ENCODE results near the gene OR8D2. TPM values are rescaled to one million over a fixed set of nuclear protein-coding genes. Genes with fewer than 3 reads are reported as not detected.

The OR8D2 gene
- total RNA-seq, 4 donors from 2014 or later: not detected

DNA sequence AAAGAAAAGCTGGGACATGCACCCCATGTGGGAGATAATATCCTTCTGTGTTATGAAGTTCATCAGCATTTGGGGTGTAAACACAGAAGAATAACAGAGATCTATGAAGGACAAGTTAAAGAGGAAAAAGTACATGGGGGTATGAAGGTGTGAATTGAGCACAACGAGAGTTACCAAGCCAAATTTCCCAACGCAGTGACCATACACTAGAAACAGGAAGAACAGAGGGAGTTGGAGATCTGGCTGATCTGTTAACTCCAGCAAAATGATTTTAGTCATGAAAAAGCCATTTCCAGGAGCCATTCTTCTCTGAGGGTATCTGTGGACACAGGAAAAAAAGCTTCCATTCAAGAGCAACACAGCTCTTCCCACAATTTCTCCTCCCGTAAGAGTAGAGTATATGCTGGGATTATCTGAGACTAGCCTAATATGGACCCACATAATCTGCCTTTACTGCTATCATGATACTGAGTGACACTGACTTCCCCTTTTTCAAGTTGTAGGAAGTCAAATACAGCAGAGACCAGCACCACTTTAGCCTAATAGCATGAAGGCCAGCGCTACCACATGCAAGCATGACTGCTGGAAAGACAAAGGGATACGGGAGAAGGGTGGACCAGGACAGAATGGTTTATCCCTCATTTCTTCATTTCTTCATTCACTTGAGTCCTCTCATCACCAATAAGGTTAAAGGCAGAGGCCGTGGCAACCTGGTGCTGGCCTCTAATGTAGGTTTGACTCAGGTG lies 19.6 kb upstream of the OR8D2 start:
- Histone ChIP-seq H3K4me1 (no peaks in the 10 kb centered on the region), H3K4me3 (no peak overlapping the region), H3K27ac (no peak overlapping the region), H3K36me3 (no peaks in the 10 kb centered on the region), H3K9me3 (no peaks in the 10 kb centered on the region), H3K27me3 (no peaks in the 10 kb centered on the region)
- no peak for DNase-seq (ENCODE audit: low spot score in 2 of 2)
- 81% methylated on average over 6 of the region's 6 CpGs for WGBS
- TF ChIP-seq POLR2A (IDR thresholded peaks at IDR 0.05): no peak
- no peak for TF ChIP-seq POLR2AphosphoS5 (IDR thresholded peaks at IDR 0.05)

DNA sequence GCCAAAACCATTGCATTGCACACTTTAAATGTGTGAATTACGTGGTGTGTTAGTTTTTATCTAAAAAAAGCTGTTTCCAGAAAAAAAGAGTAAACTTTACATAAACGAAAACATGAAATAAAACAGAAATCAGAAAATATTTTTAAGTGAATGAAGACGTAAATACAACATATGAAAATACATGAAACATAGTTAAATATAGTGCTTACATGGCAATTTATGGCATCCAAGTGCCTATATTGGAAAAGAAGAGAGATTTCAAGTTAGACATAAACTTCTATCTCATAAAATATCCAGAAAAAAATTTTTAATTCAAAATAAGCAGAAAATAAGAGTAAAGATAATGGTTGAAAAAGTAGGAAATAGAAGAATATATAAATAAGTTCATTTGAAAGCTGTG lies 11.9 kb upstream of the OR8D2 start:
- TF ChIP-seq, protein P1, sequence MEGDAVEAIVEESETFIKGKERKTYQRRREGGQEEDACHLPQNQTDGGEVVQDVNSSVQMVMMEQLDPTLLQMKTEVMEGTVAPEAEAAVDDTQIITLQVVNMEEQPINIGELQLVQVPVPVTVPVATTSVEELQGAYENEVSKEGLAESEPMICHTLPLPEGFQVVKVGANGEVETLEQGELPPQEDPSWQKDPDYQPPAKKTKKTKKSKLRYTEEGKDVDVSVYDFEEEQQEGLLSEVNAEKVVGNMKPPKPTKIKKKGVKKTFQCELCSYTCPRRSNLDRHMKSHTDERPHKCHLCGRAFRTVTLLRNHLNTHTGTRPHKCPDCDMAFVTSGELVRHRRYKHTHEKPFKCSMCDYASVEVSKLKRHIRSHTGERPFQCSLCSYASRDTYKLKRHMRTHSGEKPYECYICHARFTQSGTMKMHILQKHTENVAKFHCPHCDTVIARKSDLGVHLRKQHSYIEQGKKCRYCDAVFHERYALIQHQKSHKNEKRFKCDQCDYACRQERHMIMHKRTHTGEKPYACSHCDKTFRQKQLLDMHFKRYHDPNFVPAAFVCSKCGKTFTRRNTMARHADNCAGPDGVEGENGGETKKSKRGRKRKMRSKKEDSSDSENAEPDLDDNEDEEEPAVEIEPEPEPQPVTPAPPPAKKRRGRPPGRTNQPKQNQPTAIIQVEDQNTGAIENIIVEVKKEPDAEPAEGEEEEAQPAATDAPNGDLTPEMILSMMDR (IDR thresholded peaks at IDR 0.05): no peak
- TF ChIP-seq POLR2A (IDR thresholded peaks at IDR 0.05): no peak
- TF ChIP-seq EP300 (IDR thresholded peaks at IDR 0.05): no peak
- H3K4me1 ChIP-seq: no peaks in the 10 kb centered on the region
- no peak for DNase-seq (ENCODE audit: low spot score in 2 of 2)
- no peaks in the 10 kb centered on the region for H3K36me3 ChIP-seq
- no peak overlapping the region for H3K27ac ChIP-seq
- H3K9me3 ChIP-seq: no peaks in the 10 kb centered on the region
- no peaks in the 10 kb centered on the region for H3K27me3 ChIP-seq
- H3K4me3 ChIP-seq: no peak overlapping the region
- WGBS: 75% methylated on average over 3 of the region's 3 CpGs

DNA sequence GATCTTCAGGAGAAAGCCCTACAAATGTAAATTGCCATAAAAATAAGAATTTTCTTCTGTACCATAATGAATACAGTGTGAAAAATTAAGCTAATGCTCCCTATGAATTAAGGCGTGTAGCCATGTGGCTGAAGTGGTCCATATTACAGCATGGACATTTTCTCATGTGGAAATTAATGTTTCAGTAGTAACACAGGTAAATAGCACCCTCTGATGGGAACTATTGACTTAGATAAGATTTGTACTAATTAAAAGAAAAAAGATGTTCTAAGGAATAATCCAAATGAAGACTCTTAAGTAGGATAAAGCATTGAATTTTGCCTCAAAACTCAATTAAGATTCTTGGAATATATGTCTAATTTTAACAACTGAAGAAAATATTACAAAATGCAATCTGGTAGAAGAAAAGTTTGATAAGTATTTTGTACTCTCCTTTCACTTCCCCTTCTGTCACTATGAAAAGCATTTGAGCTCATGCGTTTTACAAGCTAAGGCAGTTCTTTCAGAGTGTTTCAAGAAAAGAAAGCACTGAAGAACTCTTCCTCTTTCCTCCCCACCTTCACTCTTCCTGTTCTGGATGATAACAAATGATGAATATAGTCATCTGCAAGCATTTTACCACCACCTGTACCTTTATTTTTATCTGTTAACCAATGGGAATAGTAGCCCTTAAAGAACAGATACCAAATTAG lies 9.9 kb upstream of the OR8D2 start:
- no peak for TF ChIP-seq EP300 (IDR thresholded peaks at IDR 0.05)
- no peak for TF ChIP-seq POLR2AphosphoS5 (IDR thresholded peaks at IDR 0.05)
- TF ChIP-seq, protein P1 (IDR thresholded peaks at IDR 0.05): peak in 1 of 2 donors; percentile 0
- TF ChIP-seq POLR2A (IDR thresholded peaks at IDR 0.05): no peak
- no peak for DNase-seq (ENCODE audit: low spot score in 2 of 2)
- WGBS: 50% methylated on average over 2 of the region's 2 CpGs
- no peaks in the 10 kb centered on the region for H3K4me1 ChIP-seq
- no peak overlapping the region for H3K4me3 ChIP-seq
- no peak overlapping the region for H3K27ac ChIP-seq
- H3K27me3 ChIP-seq: no peaks in the 10 kb centered on the region
- H3K36me3 ChIP-seq: no peaks in the 10 kb centered on the region
- no peaks in the 10 kb centered on the region for H3K9me3 ChIP-seq

DNA sequence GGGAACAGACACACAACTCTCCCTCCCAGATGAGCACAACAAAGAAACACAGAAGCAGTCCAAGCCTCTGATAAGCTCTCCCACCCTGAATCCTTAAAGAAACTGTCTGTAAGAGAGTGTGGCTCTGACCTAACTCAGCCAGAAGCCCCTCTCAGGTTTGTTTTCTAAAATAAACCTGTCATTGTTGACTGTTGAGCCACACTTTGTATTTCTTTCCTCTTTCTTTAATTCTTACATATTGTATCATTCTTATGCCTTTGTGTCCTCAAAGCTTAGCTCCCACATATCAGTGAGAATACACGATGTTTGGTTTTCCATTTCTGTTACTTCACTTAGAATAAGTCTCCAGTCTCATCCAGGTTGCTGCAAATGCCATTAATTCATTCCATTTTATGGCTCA lies 7.8 kb upstream of the OR8D2 start:
- DNase-seq (ENCODE audit: low spot score in 2 of 2): no peak
- Histone ChIP-seq H3K9me3 (no peaks in the 10 kb centered on the region), H3K27ac (no peak overlapping the region), H3K4me3 (no peak overlapping the region), H3K36me3 (no peaks in the 10 kb centered on the region), H3K4me1 (no peaks in the 10 kb centered on the region), H3K27me3 (no peaks in the 10 kb centered on the region)
- WGBS: 97% methylated on average over 1 of the region's 1 CpG
- TF ChIP-seq POLR2AphosphoS5 (IDR thresholded peaks at IDR 0.05): no peak

DNA sequence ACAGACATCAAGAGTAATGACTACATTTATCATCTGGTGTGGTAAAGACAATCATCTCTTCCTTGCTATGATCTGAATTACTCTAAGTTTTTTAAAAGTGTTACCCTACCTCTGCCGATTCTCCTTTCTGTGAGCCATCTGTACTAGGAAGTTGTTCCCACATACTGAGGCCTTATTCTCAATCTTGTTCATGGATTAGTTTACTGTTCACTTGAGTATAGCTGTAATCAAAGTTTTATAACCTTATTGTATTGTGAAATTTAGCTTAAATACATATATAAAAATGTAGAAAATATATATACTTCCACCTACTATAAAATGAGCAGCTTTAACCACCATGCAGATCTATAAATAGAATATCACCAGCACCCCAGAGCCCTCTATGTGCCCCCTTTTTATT lies 2.4 kb upstream of the OR8D2 start:
- no peaks in the 10 kb centered on the region for H3K27me3 ChIP-seq
- H3K4me3 ChIP-seq: no peak overlapping the region
- H3K4me1 ChIP-seq: no peaks in the 10 kb centered on the region
- 77% methylated on average over 1 of the region's 1 CpG for WGBS
- no peak overlapping the region for H3K27ac ChIP-seq
- H3K9me3 ChIP-seq: no peaks in the 10 kb centered on the region
- no peak for DNase-seq (ENCODE audit: low spot score in 2 of 2)
- TF ChIP-seq, protein P1 (IDR thresholded peaks at IDR 0.05): no peak
- TF ChIP-seq POLR2A (IDR thresholded peaks at IDR 0.05): no peak
- no peak for TF ChIP-seq POLR2AphosphoS5 (IDR thresholded peaks at IDR 0.05)
- no peak for TF ChIP-seq EP300 (IDR thresholded peaks at IDR 0.05)
- no peaks in the 10 kb centered on the region for H3K36me3 ChIP-seq

DNA sequence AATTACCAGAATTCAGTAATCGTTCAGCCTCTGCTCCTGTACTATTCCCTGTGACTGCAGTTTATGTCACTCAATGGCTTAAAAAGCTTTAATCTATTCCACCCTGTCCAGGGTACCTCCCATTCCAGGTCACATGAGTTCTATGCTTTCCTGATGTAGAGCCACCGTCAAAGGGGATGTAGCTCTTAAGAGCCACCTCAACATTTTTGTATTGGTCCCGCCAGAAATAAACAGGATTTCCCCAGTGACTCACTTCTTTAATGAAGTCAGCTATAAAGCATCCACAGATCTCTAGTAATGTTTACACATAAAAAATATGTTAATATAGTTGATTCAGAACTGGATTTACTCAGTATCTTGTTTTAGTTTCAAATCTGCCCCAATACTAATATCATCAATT lies 4.9 kb downstream of the OR8D2 start:
- Histone ChIP-seq H3K4me3 (no peak overlapping the region), H3K4me1 (no peaks in the 10 kb centered on the region), H3K27ac (no peak overlapping the region), H3K27me3 (no peaks in the 10 kb centered on the region), H3K9me3 (no peaks in the 10 kb centered on the region), H3K36me3 (no peaks in the 10 kb centered on the region)
- WGBS: 44% methylated on average over 3 of the region's 3 CpGs
- TF ChIP-seq POLR2AphosphoS5 (IDR thresholded peaks at IDR 0.05) (no peak), POLR2A (IDR thresholded peaks at IDR 0.05) (no peak), EP300 (IDR thresholded peaks at IDR 0.05) (no peak)
- TF ChIP-seq, protein P1 (IDR thresholded peaks at IDR 0.05): no peak
- no peak for DNase-seq (ENCODE audit: low spot score in 2 of 2)
